Measurements from ENCODE around the gene UBASH3B.
"Not testable (repeated sequence)": the region's sequence is repeated elsewhere in the genome, so short reads cannot be mapped to it uniquely, and the experiment has no call there.

The UBASH3B gene

GRCh38 chr11:122655527-122656072 is at the start of gene UBASH3B:
UBASH3B (plus strand) TSS chr11:122655722; CDS start chr11:122656050, 328 bp downstream.
- no peak for FAIRE-seq

GRCh38 chr11:122607162-122607561 is 48.4 kb upstream of the UBASH3B start:
- not testable (repeated sequence) for FAIRE-seq

- FAIRE-seq, result no peak
These were observed 43.2 kb upstream of the UBASH3B start for GRCh38 chr11:122612123-122612824.

- no peak for FAIRE-seq
These were observed 38.8 kb upstream of the UBASH3B start for GRCh38 chr11:122616718-122617117.

- no peak for FAIRE-seq
These were observed 38.2 kb upstream of the UBASH3B start for GRCh38 chr11:122617297-122617696.

- FAIRE-seq, result no peak
These were observed 37.6 kb upstream of the UBASH3B start for GRCh38 chr11:122617926-122618325.

- no peak for FAIRE-seq
These were observed 36.6 kb upstream of the UBASH3B start for GRCh38 chr11:122618927-122619326.

GRCh38 chr11:122619757-122620156 is 35.8 kb upstream of the UBASH3B start:
- FAIRE-seq, result no peak

GRCh38 chr11:122625501-122625900 is 30.0 kb upstream of the UBASH3B start:
- not testable (repeated sequence) for FAIRE-seq

- no peak for FAIRE-seq
These were observed 29.4 kb upstream of the UBASH3B start for GRCh38 chr11:122625976-122626665.

GRCh38 chr11:122627745-122628144 is 27.8 kb upstream of the UBASH3B start:
- FAIRE-seq, result no peak

- FAIRE-seq, result no peak
These were observed 26.5 kb upstream of the UBASH3B start for GRCh38 chr11:122628810-122629555.

GRCh38 chr11:122632181-122632824 is 23.2 kb upstream of the UBASH3B start:
- no peak for FAIRE-seq

- FAIRE-seq, result no peak
These were observed 22.2 kb upstream of the UBASH3B start for GRCh38 chr11:122633219-122633829.

GRCh38 chr11:122634501-122634900 is 21.0 kb upstream of the UBASH3B start:
- FAIRE-seq, result no peak

GRCh38 chr11:122637541-122637940 is 18.0 kb upstream of the UBASH3B start:
- no peak for FAIRE-seq

- FAIRE-seq, result no peak
These were observed 13.0 kb upstream of the UBASH3B start for GRCh38 chr11:122642472-122642922.

- no peak for FAIRE-seq
These were observed 12.6 kb upstream of the UBASH3B start for GRCh38 chr11:122642971-122643370.

- FAIRE-seq, result no peak
These were observed 9.7 kb upstream of the UBASH3B start for GRCh38 chr11:122645847-122646246.

- FAIRE-seq, result no peak
These were observed 8.8 kb upstream of the UBASH3B start for GRCh38 chr11:122646549-122647340.

- no peak for FAIRE-seq
These were observed 7.7 kb upstream of the UBASH3B start for GRCh38 chr11:122647736-122648275.

Data from islet of Langerhans (tissue), 1 donor.